RWPE2 (cell line): ENCODE data around the gene RIMBP2.

Source experiments
- ATAC-seq: fragments of 200-7000 bp; cut with Tn5 transposase; 3 replicates; pipeline ENCODE4 v1.9.1; 2021; ENCODE audit warnings: low read depth
- DNase-seq: peaks from one replicate; pipeline ENCODE4 v3.0.0-alpha.2; 2020; ENCODE audit warnings: low spot score
- H3K27ac ChIP-seq: fragments of 450-650 bp; 2 replicates; pipeline ENCODE4 v1.5.1; 2017; ENCODE audit warnings: mild to moderate bottlenecking; ENCODE audit not compliant: poor library complexity, severe bottlenecking
- H3K27me3 ChIP-seq: fragments of 250-450 bp; sonication (Bioruptor Pico); 2 replicates; pipeline ENCODE4 v1.5.1; 2021; ENCODE audit warnings: mild to moderate bottlenecking, moderate library complexity; ENCODE audit not compliant: insufficient read depth, poor library complexity, severe bottlenecking
- H3K36me3 ChIP-seq: fragments of 250-450 bp; sonication (Bioruptor Pico); 2 replicates; pipeline ENCODE4 v1.5.1; 2020; ENCODE audit warnings: low read depth, mild to moderate bottlenecking, moderate library complexity
- H3K4me1 ChIP-seq: fragments of 250-450 bp; sonication (Bioruptor Pico); 2 replicates; pipeline ENCODE4 v1.5.1; 2021; ENCODE audit warnings: mild to moderate bottlenecking, moderate library complexity; ENCODE audit not compliant: insufficient read depth, poor library complexity, severe bottlenecking
- H3K4me3 ChIP-seq: fragments of 250-450 bp; sonication (Bioruptor Pico); 2 replicates; pipeline ENCODE4 v1.5.1; 2021; ENCODE audit warnings: mild to moderate bottlenecking, moderate library complexity; ENCODE audit not compliant: severe bottlenecking
- H3K9me3 ChIP-seq: fragments of 250-450 bp; sonication (Bioruptor Pico); 2 replicates; pipeline ENCODE4 v1.5.1; 2021; ENCODE audit warnings: mild to moderate bottlenecking, moderate library complexity; ENCODE audit not compliant: severe bottlenecking
- CTCF ChIP-seq: fragments of 450-650 bp; IDR thresholded peaks from one replicate; pipeline ENCODE4 v1.5.1; 2017; ENCODE audit warnings: mild to moderate bottlenecking, moderate library complexity; ENCODE audit not compliant: poor library complexity, severe bottlenecking

The RIMBP2 gene

GRCh38 chr12:130401703-130402102 lies 314.4 kb downstream of the RIMBP2 start:
- DNase-seq (no peak), ATAC-seq (no peak)
- Histone ChIP-seq H3K4me1 (no peaks in the 10 kb centered on the region), H3K27me3 (no peaks in the 10 kb centered on the region), H3K4me3 (no peak overlapping the region), H3K9me3 (no peaks in the 10 kb centered on the region), H3K36me3 (no peaks in the 10 kb centered on the region), H3K27ac (no peak overlapping the region)
- no peak for TF ChIP-seq CTCF

GRCh38 chr12:130398100-130398848 lies 317.8 kb downstream of the RIMBP2 start:
- no peak overlapping the region for H3K4me3 ChIP-seq
- H3K4me1 ChIP-seq = no peaks in the 10 kb centered on the region
- no peaks in the 10 kb centered on the region for H3K36me3 ChIP-seq
- H3K27me3 ChIP-seq = no peaks in the 10 kb centered on the region
- H3K27ac ChIP-seq = no peak overlapping the region
- ATAC-seq (no peak), DNase-seq (no peak)
- no peak for TF ChIP-seq CTCF
- H3K9me3 ChIP-seq = no peaks in the 10 kb centered on the region

DNA sequence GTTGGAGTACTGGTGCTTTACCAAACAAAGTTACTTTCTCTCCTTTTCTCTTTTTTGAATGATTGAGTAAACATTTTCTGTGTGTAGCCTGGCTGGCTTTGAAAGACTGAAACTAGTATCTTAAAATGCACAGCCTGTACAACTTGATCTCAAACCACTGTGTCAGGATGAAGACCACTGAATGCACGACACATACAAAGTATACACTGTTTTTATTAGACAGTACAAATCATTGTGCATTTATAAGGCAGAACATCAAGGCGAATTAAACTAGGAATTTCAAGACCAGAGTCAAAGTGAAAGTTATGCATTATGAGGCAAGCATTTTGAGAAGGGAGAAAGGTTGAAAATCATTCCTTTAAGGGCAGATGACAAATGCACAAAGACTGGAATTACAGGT lies 319.4 kb downstream of the RIMBP2 start:
- TF ChIP-seq CTCF = no peak
- ATAC-seq = no peak

GRCh38 chr12:130394906-130395305 lies 321.2 kb downstream of the RIMBP2 start:
- no peak overlapping the region for H3K27ac ChIP-seq
- no peak overlapping the region for H3K4me3 ChIP-seq
- TF ChIP-seq CTCF = no peak
- H3K9me3 ChIP-seq = no peaks in the 10 kb centered on the region
- H3K4me1 ChIP-seq = no peaks in the 10 kb centered on the region
- ATAC-seq (no peak), DNase-seq (no peak)
- no peaks in the 10 kb centered on the region for H3K36me3 ChIP-seq
- no peaks in the 10 kb centered on the region for H3K27me3 ChIP-seq

More for the DNA sequence above, 319.4 kb downstream of the RIMBP2 start:
- Histone ChIP-seq H3K9me3 (no peaks in the 10 kb centered on the region), H3K27ac (no peak overlapping the region), H3K4me1 (no peaks in the 10 kb centered on the region), H3K27me3 (no peaks in the 10 kb centered on the region), H3K36me3 (no peaks in the 10 kb centered on the region), H3K4me3 (no peak overlapping the region)
- no peak for DNase-seq

GRCh38 chr12:130391186-130391585 lies 324.9 kb downstream of the RIMBP2 start:
- DNase-seq = no peak

More at GRCh38 chr12:130391186-130391585, 324.9 kb downstream of the RIMBP2 start:
- Histone ChIP-seq H3K27me3 (no peaks in the 10 kb centered on the region), H3K4me1 (no peaks in the 10 kb centered on the region), H3K36me3 (no peaks in the 10 kb centered on the region), H3K27ac (no peak overlapping the region), H3K4me3 (no peak overlapping the region), H3K9me3 (no peaks in the 10 kb centered on the region)
- TF ChIP-seq CTCF = no peak
- no peak for ATAC-seq
